Measurements from ENCODE around the gene POLR2E. TPM values are rescaled to one million over a fixed set of nuclear protein-coding genes. Genes with fewer than 3 reads are reported as not detected.

Gene POLR2E
- total and polyA plus RNA-seq, 2 of the 8 experiments (the other 6 are each of a cell fraction or from before 2014, with no cell fraction given) = 281 to 381 TPM

DNA sequence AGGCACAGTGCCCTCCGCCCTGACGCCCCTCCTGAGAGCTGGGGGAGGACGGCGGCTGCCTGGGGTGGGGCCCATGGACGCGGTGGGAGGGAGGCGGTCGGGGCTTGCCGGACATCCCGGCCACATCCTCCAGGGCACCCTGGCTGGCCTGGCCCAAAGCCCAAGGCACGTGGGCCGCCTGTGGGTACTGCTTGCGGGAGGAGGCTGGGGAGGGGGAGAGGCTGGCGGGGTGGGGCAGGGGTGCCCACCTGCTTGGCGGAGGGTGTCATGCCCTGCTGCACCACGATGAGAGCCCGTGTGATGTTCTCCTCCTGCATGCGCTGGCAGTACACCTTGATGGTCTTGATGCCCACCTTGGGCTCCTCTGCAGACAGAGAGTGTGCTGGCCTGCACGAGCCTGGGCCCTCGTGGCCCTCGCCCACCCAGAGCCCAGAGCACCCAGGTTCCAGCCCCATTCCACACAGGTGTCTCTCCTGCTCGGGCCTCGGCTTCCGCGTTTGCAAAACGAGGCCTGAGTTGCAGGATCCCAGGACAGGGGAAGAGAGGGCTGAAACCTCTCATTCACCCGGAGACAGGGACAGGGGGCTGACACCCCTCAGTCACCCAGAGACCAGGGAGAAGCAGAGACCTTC, 3.5 kb downstream of the POLR2E start (continued):
- TF ChIP-seq CTBP2 (IDR thresholded peaks at IDR 0.05; ENCODE audit: borderline replicate concordance, insufficient read depth, insufficient read length, low read length) (no peak), TAF1 (IDR thresholded peaks at IDR 0.05; ENCODE audit: low read depth, low read length) (no peak), EGR1 (IDR thresholded peaks at IDR 0.05; ENCODE audit: borderline replicate concordance, low read depth, low read length) (no peak), SP4 (IDR thresholded peaks at IDR 0.05; ENCODE audit: low read length) (no peak)
